Panc1 (cell line): ENCODE data around the gene CNTN4.

Experiments used
- POLR2AphosphoS5 ChIP-seq: IDR thresholded peaks from 2 replicates; pipeline ENCODE4 v1.6.1; 2012; ENCODE audit warnings: mild to moderate bottlenecking, low read depth, low read length, moderate library complexity
- SIN3A ChIP-seq: IDR thresholded peaks from 2 replicates; pipeline ENCODE4 v1.6.1; 2012; ENCODE audit warnings: low read depth, mild to moderate bottlenecking, low read length, moderate library complexity, borderline replicate concordance; ENCODE audit not compliant: insufficient read depth
- TCF7L2 ChIP-seq: IDR thresholded peaks from 2 replicates; pipeline ENCODE4 v1.6.1; 2011; ENCODE audit warnings: mild to moderate bottlenecking, low read depth, low read length, inconsistent platforms
- TF ChIP-seq, protein P1 (sequence below): fragments of 450-650 bp; IDR thresholded peaks from 2 replicates; pipeline ENCODE4 v1.5.1; 2017; ENCODE audit warnings: mild to moderate bottlenecking
- TF ChIP-seq, protein P2 (sequence below), 2 experiments: IDR thresholded peaks; 2 replicates each; pipeline ENCODE4 v1.6.1; 2011 to 2012; ENCODE audit warnings: low read depth in 2 of 2, control low read depth in 1 of 2, low read length in 1 of 2, mild to moderate bottlenecking in 1 of 2, moderate library complexity in 1 of 2; ENCODE audit not compliant: insufficient read depth in 1 of 2

DNA sequence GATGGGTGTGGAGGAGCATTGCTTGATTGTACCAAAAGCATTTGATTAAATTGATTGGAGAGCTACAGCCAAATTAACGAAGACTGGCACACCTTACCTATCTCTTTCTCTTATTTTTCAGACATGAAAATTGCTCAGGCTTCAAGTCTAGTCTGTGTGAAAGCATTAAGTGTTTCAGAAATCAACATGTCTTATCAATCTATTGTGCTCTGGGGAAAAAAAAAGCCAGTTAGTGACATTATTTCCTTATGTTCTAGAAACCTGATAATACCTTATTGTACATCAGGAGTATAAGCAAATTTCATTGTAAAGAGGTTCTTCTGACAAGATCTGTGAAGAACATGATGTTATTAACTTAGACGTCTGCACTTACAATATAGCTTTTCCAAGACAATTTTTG lies 546.3 kb downstream of the CNTN4 start:
- no peak for TF ChIP-seq POLR2AphosphoS5
- TF ChIP-seq, protein P1, sequence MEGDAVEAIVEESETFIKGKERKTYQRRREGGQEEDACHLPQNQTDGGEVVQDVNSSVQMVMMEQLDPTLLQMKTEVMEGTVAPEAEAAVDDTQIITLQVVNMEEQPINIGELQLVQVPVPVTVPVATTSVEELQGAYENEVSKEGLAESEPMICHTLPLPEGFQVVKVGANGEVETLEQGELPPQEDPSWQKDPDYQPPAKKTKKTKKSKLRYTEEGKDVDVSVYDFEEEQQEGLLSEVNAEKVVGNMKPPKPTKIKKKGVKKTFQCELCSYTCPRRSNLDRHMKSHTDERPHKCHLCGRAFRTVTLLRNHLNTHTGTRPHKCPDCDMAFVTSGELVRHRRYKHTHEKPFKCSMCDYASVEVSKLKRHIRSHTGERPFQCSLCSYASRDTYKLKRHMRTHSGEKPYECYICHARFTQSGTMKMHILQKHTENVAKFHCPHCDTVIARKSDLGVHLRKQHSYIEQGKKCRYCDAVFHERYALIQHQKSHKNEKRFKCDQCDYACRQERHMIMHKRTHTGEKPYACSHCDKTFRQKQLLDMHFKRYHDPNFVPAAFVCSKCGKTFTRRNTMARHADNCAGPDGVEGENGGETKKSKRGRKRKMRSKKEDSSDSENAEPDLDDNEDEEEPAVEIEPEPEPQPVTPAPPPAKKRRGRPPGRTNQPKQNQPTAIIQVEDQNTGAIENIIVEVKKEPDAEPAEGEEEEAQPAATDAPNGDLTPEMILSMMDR: no peak
- TF ChIP-seq, protein P2, sequence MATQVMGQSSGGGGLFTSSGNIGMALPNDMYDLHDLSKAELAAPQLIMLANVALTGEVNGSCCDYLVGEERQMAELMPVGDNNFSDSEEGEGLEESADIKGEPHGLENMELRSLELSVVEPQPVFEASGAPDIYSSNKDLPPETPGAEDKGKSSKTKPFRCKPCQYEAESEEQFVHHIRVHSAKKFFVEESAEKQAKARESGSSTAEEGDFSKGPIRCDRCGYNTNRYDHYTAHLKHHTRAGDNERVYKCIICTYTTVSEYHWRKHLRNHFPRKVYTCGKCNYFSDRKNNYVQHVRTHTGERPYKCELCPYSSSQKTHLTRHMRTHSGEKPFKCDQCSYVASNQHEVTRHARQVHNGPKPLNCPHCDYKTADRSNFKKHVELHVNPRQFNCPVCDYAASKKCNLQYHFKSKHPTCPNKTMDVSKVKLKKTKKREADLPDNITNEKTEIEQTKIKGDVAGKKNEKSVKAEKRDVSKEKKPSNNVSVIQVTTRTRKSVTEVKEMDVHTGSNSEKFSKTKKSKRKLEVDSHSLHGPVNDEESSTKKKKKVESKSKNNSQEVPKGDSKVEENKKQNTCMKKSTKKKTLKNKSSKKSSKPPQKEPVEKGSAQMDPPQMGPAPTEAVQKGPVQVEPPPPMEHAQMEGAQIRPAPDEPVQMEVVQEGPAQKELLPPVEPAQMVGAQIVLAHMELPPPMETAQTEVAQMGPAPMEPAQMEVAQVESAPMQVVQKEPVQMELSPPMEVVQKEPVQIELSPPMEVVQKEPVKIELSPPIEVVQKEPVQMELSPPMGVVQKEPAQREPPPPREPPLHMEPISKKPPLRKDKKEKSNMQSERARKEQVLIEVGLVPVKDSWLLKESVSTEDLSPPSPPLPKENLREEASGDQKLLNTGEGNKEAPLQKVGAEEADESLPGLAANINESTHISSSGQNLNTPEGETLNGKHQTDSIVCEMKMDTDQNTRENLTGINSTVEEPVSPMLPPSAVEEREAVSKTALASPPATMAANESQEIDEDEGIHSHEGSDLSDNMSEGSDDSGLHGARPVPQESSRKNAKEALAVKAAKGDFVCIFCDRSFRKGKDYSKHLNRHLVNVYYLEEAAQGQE (IDR thresholded peaks at IDR 0.05; ENCODE audit: insufficient read depth in 1 of 2, low read depth in 2 of 2, low read length in 1 of 2): no peak
- no peak for TF ChIP-seq SIN3A
- TF ChIP-seq TCF7L2: no peak
